HG02588 (cell line): ENCODE data around the gene BBS4.
"Not testable (repeated sequence)": the region's sequence is repeated elsewhere in the genome, so short reads cannot be mapped to it uniquely, and the experiment has no call there.

Source experiments
- ATAC-seq: cut with Tn5 transposase; IDR thresholded peaks from one replicate; pipeline ENCODE4 v1.9.1; 2021; ENCODE audit warnings: mild to moderate bottlenecking, moderate library complexity; ENCODE audit not compliant: unreplicated experiment

BBS4 gene

GRCh38 chr15:72685925-72686794 lies at the start of gene BBS4, which contains the start of gene HIGD2B:
BBS4 (plus strand) TSS chr15:72686207; CDS start chr15:72686228, 21 bp downstream.
HIGD2B (minus strand) TSS chr15:72686182; CDS start chr15:72676374, 9,808 bp downstream.
- peak; percentile 96 for ATAC-seq

- ATAC-seq, result not testable (repeated sequence)
Measured at GRCh38 chr15:72636519-72637282, 49.3 kb upstream of the BBS4 start.

GRCh38 chr15:72639759-72640483 lies 46.1 kb upstream of the BBS4 start:
- not testable (repeated sequence) for ATAC-seq

GRCh38 chr15:72642271-72642670 lies 43.7 kb upstream of the BBS4 start:
- not testable (repeated sequence) for ATAC-seq

- not testable (repeated sequence) for ATAC-seq
Measured at GRCh38 chr15:72648631-72649253, 37.3 kb upstream of the BBS4 start.

GRCh38 chr15:72654397-72654796 lies 31.6 kb upstream of the BBS4 start, which contains the start of gene GOLGA6B:
GOLGA6B (plus strand) TSS chr15:72654697; CDS start chr15:72654738, 41 bp downstream.
- not testable (repeated sequence) for ATAC-seq

GRCh38 chr15:72656014-72656413 lies 30.0 kb upstream of the BBS4 start:
- not testable (repeated sequence) for ATAC-seq

GRCh38 chr15:72661081-72661480 lies 24.9 kb upstream of the BBS4 start:
- ATAC-seq, result not testable (repeated sequence)

GRCh38 chr15:72663931-72664330 lies 22.1 kb upstream of the BBS4 start:
- not testable (repeated sequence) for ATAC-seq

- ATAC-seq, result not testable (repeated sequence)
Measured at GRCh38 chr15:72665706-72666105, 20.3 kb upstream of the BBS4 start.

GRCh38 chr15:72669803-72670202 lies 16.2 kb upstream of the BBS4 start:
- ATAC-seq, result not testable (repeated sequence)

GRCh38 chr15:72670656-72671352 lies 15.2 kb upstream of the BBS4 start:
- peak; percentile 71 for ATAC-seq

GRCh38 chr15:72671525-72671924 lies 14.5 kb upstream of the BBS4 start:
- no peak for ATAC-seq

- ATAC-seq, result no peak
Measured at GRCh38 chr15:72676838-72677237, 9.2 kb upstream of the BBS4 start.

GRCh38 chr15:72680931-72681330 lies 5.1 kb upstream of the BBS4 start:
- ATAC-seq, result no peak

- no peak for ATAC-seq
Measured at GRCh38 chr15:72682772-72683171, 3.2 kb upstream of the BBS4 start.

GRCh38 chr15:72685301-72685924 lies 594 bp upstream of the BBS4 start:
- no peak for ATAC-seq

GRCh38 chr15:72688697-72689096 lies 2.7 kb downstream of the BBS4 start:
- ATAC-seq, result no peak

GRCh38 chr15:72690938-72691337 lies 4.9 kb downstream of the BBS4 start:
- no peak for ATAC-seq
